KOPT-K1 (cell line): Measurements from ENCODE around the gene MEPE.

Source experiments
- H3K27ac ChIP-seq: fragments of 200-600 bp; sonication (generic); 2 replicates; pipeline ENCODE4 v1.5.1; 2016; ENCODE audit warnings: antibody characterized with exemption, mild to moderate bottlenecking, low read depth, low read length; ENCODE audit not compliant: poor library complexity, severe bottlenecking
- H3K36me3 ChIP-seq: fragments of 200-600 bp; sonication (generic); 2 replicates; pipeline ENCODE4 v1.5.1; 2017; ENCODE audit warnings: antibody characterized with exemption, mild to moderate bottlenecking, low read length, moderate library complexity; ENCODE audit not compliant: insufficient read depth
- H3K9me3 ChIP-seq: fragments of 200-600 bp; sonication (generic); 2 replicates; pipeline ENCODE4 v1.5.1; 2017; ENCODE audit warnings: antibody characterized with exemption, low read length, mild to moderate bottlenecking; ENCODE audit not compliant: insufficient read depth, poor library complexity, severe bottlenecking

MEPE gene

GRCh38 chr4:87832669-87833068, at the start of gene MEPE:
TSS of gene MEPE (plus strand) at chr4:87832969. CDS start at chr4:87834715, 1,746 bp downstream.
- Histone ChIP-seq H3K36me3 (no peaks in the 10 kb centered on the region), H3K9me3 (no peaks in the 10 kb centered on the region), H3K27ac (no peak within 1 kb of the TSS)

GRCh38 chr4:87783781-87784180, 49.0 kb upstream of the MEPE start:
- Histone ChIP-seq H3K9me3 (no peaks in the 10 kb centered on the region), H3K27ac (no peak overlapping the region), H3K36me3 (no peaks in the 10 kb centered on the region)

GRCh38 chr4:87785731-87786509, 46.8 kb upstream of the MEPE start:
- no peaks in the 10 kb centered on the region for H3K36me3 ChIP-seq
- no peaks in the 10 kb centered on the region for H3K9me3 ChIP-seq

GRCh38 chr4:87799301-87800113, 33.3 kb upstream of the MEPE start, which contains the start of gene IBSP:
TSS of gene IBSP (plus strand) at chr4:87799554. CDS start at chr4:87802362, 2,808 bp downstream.
- Histone ChIP-seq H3K36me3 (no peaks in the 10 kb centered on the region), H3K9me3 (no peaks in the 10 kb centered on the region), H3K27ac (no peak within 1 kb of the TSS)

More at GRCh38 chr4:87785731-87786509, 46.8 kb upstream of the MEPE start:
- H3K27ac ChIP-seq, result no peak overlapping the region

GRCh38 chr4:87802858-87803257, 29.9 kb upstream of the MEPE start:
- H3K27ac ChIP-seq, result no peak overlapping the region
- H3K9me3 ChIP-seq, result no peaks in the 10 kb centered on the region
- no peaks in the 10 kb centered on the region for H3K36me3 ChIP-seq

GRCh38 chr4:87803421-87803820, 29.3 kb upstream of the MEPE start:
- no peaks in the 10 kb centered on the region for H3K9me3 ChIP-seq

GRCh38 chr4:87804871-87805270, 27.9 kb upstream of the MEPE start:
- Histone ChIP-seq H3K36me3 (no peaks in the 10 kb centered on the region), H3K27ac (no peak overlapping the region), H3K9me3 (no peaks in the 10 kb centered on the region)

More at GRCh38 chr4:87803421-87803820, 29.3 kb upstream of the MEPE start:
- Histone ChIP-seq H3K36me3 (no peaks in the 10 kb centered on the region), H3K27ac (no peak overlapping the region)

- Histone ChIP-seq H3K27ac (no peak overlapping the region), H3K9me3 (no peaks in the 10 kb centered on the region), H3K36me3 (no peaks in the 10 kb centered on the region)
These were observed 26.8 kb upstream of the MEPE start for GRCh38 chr4:87805971-87806370.

- H3K27ac ChIP-seq, result no peak overlapping the region
- no peaks in the 10 kb centered on the region for H3K9me3 ChIP-seq
- H3K36me3 ChIP-seq, result no peaks in the 10 kb centered on the region
These were observed 26.2 kb upstream of the MEPE start for GRCh38 chr4:87806520-87806919.

GRCh38 chr4:87807402-87807801, 25.4 kb upstream of the MEPE start:
- Histone ChIP-seq H3K9me3 (no peaks in the 10 kb centered on the region), H3K36me3 (no peaks in the 10 kb centered on the region), H3K27ac (no peak overlapping the region)

- Histone ChIP-seq H3K27ac (no peak overlapping the region), H3K36me3 (no peaks in the 10 kb centered on the region), H3K9me3 (no peaks in the 10 kb centered on the region)
These were observed 20.8 kb upstream of the MEPE start for GRCh38 chr4:87811977-87812376.

GRCh38 chr4:87819281-87819919, 13.4 kb upstream of the MEPE start:
- no peaks in the 10 kb centered on the region for H3K9me3 ChIP-seq
- H3K27ac ChIP-seq, result no peak overlapping the region
- no peaks in the 10 kb centered on the region for H3K36me3 ChIP-seq

GRCh38 chr4:87823200-87823599, 9.6 kb upstream of the MEPE start:
- H3K36me3 ChIP-seq, result no peaks in the 10 kb centered on the region
- H3K27ac ChIP-seq, result no peak overlapping the region

GRCh38 chr4:87823724-87824123, 9.0 kb upstream of the MEPE start:
- Histone ChIP-seq H3K36me3 (no peaks in the 10 kb centered on the region), H3K9me3 (no peaks in the 10 kb centered on the region), H3K27ac (no peak overlapping the region)

More at GRCh38 chr4:87823200-87823599, 9.6 kb upstream of the MEPE start:
- no peaks in the 10 kb centered on the region for H3K9me3 ChIP-seq

- no peaks in the 10 kb centered on the region for H3K36me3 ChIP-seq
- H3K9me3 ChIP-seq, result no peaks in the 10 kb centered on the region
- H3K27ac ChIP-seq, result no peak overlapping the region
These were observed 8.4 kb upstream of the MEPE start for GRCh38 chr4:87824352-87824751.
